Lung (tissue), 12 donors: ENCODE results near the gene SDK1. TPM values are rescaled to one million over a fixed set of nuclear protein-coding genes. Genes with fewer than 3 reads are reported as not detected.

Experiments
- ATAC-seq: fragments of 200-7000 bp; cut with Tn5 transposase; one replicate; pipeline ENCODE4 v1.9.1; 2020; ENCODE audit warnings: moderate number of reproducible peaks; ENCODE audit not compliant: insufficient read depth, low FRiP score
- DNase-seq, 3 donors: peaks; one replicate each; pipeline ENCODE4 v3.0.0-alpha.2; 2013 to 2017
- H3K27ac ChIP-seq, 2 donors: one replicate each; pipeline ENCODE4 v1.5.1; 2013; ENCODE audit warnings: mild to moderate bottlenecking in 2 of 2, moderate library complexity in 2 of 2, control low read depth in 1 of 2, inconsistent platforms in 1 of 2, low read depth in 1 of 2, low read length in 1 of 2
- H3K27me3 ChIP-seq, 3 donors: one replicate each; pipeline ENCODE4 v1.5.1; 2013; ENCODE audit warnings: low read length in 2 of 3; ENCODE audit not compliant: control insufficient read depth in 3 of 3, insufficient read depth in 3 of 3
- H3K36me3 ChIP-seq, 4 donors: one replicate each; pipeline ENCODE4 v1.5.1; 2013; ENCODE audit warnings: low read length in 4 of 4, mild to moderate bottlenecking in 1 of 4, moderate library complexity in 1 of 4; ENCODE audit not compliant: control insufficient read depth in 4 of 4, insufficient read depth in 4 of 4
- H3K4me1 ChIP-seq, 5 donors: one replicate each; pipeline ENCODE4 v1.5.1; 2013; ENCODE audit warnings: low read length in 5 of 5, mild to moderate bottlenecking in 2 of 5, moderate library complexity in 1 of 5; ENCODE audit not compliant: control insufficient read depth in 5 of 5, insufficient read depth in 5 of 5
- H3K4me3 ChIP-seq: one replicate; pipeline ENCODE4 v1.5.1; 2013; ENCODE audit warnings: mild to moderate bottlenecking, control low read depth, moderate library complexity
- H3K9ac ChIP-seq, 2 donors: one replicate each; pipeline ENCODE4 v1.5.1; 2013; ENCODE audit warnings: low read length in 2 of 2, control low read depth in 1 of 2; ENCODE audit not compliant: insufficient read depth in 1 of 2
- H3K9me3 ChIP-seq, 4 donors: one replicate each; pipeline ENCODE4 v1.5.1; 2013; ENCODE audit warnings: low read length in 3 of 4, mild to moderate bottlenecking in 1 of 4, moderate library complexity in 1 of 4; ENCODE audit not compliant: control insufficient read depth in 4 of 4, insufficient read depth in 3 of 4
- WGBS, 2 donors: extraction: QIAGEN DNeasy Blood & Tissue Kit; methylation state at CpG; one replicate each; pipeline ENCODE4 v1.1.7; 2013; 5-methylcytosine and 5-hydroxymethylcytosine counted together
- polyA plus RNA-seq, 2 donors: library from polyadenylated mRNA; stranded (reverse); fragments of 200-250 nt; gene quantifications; one replicate each; pipeline ENCODE4 v1.2.1, GENCODE V29; 2013
- total RNA-seq, 2 donors: library from RNA; depleted of rRNA in 1 of 2; stranded (reverse); fragments of >200 nt in 1 of 2; gene quantifications; one replicate each; pipeline ENCODE4 v1.2.1, GENCODE V29; 2014 to 2021
- TF ChIP-seq, protein P1 (sequence below): IDR thresholded peaks from 2 replicates; pipeline ENCODE4 v1.5.1; 2012; ENCODE audit warnings: mild to moderate bottlenecking; ENCODE audit errors: control extremely low read depth, extremely low read depth
- donor health status: control.
- donor health status: control.
- donor health status: Bipolar disorder and iron deficiency.
- donor health status: healthy.
- donor health status: DM: yes; HTN: yes; CAD: no.

Gene SDK1
- total and polyA plus RNA-seq, 4 donors = 3.7 to 30.1 (median 12.7) TPM

DNA sequence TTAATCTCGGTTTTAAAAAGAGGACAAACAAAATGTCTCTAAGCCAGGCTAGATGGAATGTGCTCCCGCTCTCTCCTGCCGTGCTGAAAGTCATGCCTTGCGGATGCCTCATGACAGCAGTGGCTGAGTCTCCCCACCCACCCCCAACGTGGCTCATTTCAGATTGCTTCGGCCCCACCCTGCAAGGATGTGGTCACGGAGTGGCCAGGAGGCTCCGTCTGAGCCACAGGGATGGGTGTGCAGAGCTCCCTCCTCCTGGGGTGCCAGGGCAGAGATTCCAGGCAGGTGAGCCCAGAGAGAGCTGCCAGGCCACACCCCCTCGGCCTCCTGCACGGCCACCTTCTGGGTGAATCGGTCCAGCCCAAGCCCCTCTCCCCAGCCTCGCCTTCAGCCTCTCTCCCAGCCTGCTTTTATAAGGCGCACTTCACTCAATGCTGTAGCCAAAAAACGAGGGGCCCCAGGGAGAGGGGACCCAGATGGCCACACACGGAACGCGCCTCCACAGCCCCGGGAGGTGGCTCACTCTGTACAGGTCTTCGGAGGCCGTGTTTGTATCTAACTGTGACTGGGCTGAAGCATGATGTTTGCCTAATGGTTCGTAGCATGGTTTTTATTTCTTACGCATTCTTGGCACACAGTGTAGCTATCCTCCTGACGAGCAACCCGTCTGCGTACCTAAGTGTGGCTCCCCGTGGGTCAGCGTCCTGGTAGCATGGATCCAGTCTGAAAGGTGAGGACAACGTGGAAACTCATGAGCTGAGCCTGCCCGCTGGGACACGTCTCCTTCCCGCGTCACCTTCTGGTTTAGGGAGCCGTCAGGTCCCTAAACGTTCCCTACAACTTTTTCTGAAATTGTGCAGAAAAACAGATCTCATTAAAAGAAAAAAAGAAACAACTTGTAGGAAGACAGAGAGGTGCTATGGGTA lies 967.3 kb downstream of the SDK1 start:
- no peak for DNase-seq
- peaks cover 0 to 12% (median 5%) of the 10 kb centered on the region in 5 donors for H3K4me1 ChIP-seq
- no peak for ATAC-seq
- no peaks in the 10 kb centered on the region for H3K27me3 ChIP-seq
- H3K9me3 ChIP-seq = peaks cover 0 to 10% (median 0%) of the 10 kb centered on the region in 4 donors
- TF ChIP-seq, protein P1, sequence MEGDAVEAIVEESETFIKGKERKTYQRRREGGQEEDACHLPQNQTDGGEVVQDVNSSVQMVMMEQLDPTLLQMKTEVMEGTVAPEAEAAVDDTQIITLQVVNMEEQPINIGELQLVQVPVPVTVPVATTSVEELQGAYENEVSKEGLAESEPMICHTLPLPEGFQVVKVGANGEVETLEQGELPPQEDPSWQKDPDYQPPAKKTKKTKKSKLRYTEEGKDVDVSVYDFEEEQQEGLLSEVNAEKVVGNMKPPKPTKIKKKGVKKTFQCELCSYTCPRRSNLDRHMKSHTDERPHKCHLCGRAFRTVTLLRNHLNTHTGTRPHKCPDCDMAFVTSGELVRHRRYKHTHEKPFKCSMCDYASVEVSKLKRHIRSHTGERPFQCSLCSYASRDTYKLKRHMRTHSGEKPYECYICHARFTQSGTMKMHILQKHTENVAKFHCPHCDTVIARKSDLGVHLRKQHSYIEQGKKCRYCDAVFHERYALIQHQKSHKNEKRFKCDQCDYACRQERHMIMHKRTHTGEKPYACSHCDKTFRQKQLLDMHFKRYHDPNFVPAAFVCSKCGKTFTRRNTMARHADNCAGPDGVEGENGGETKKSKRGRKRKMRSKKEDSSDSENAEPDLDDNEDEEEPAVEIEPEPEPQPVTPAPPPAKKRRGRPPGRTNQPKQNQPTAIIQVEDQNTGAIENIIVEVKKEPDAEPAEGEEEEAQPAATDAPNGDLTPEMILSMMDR = no peak
- 80 to 84% methylated on average over 33 to 34 of the region's 34 CpGs for WGBS, 2 donors
- no peak overlapping the region for H3K9ac ChIP-seq
- no peaks in the 10 kb centered on the region for H3K36me3 ChIP-seq
- H3K4me3 ChIP-seq = no peak overlapping the region
- no peak overlapping the region for H3K27ac ChIP-seq

DNA sequence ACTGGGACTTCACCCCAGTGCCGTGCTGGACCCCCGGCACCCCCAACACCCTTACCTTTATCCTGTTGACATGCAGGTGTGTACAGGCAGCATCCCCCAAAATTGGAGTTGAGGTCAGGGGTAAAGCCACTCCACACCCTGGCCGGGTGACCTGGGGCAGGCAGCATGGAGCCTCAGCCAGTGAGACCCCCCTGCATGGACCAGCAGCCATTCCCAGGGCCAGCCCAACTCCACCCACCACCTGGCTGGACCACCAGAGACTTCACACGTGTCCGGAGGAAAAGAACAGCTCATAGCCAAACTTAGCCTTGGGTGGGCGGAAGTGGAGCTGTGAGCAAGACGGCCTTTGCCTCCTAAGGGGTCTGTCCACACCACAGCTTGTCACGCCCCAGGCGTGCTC lies 968.0 kb downstream of the SDK1 start:
- Histone ChIP-seq H3K27me3 (no peaks in the 10 kb centered on the region), H3K9me3 (peaks cover 0 to 11% (median 0%) of the 10 kb centered on the region in 4 donors), H3K4me3 (no peak overlapping the region), H3K4me1 (peaks cover 0 to 12% (median 5%) of the 10 kb centered on the region in 5 donors), H3K36me3 (no peaks in the 10 kb centered on the region), H3K9ac (no peak overlapping the region), H3K27ac (no peak overlapping the region)
- TF ChIP-seq, protein P1 = no peak
- DNase-seq = no peak
- WGBS, 2 donors = 88 to 92% methylated on average over 9 of the region's 9 CpGs
- ATAC-seq = no peak

DNA sequence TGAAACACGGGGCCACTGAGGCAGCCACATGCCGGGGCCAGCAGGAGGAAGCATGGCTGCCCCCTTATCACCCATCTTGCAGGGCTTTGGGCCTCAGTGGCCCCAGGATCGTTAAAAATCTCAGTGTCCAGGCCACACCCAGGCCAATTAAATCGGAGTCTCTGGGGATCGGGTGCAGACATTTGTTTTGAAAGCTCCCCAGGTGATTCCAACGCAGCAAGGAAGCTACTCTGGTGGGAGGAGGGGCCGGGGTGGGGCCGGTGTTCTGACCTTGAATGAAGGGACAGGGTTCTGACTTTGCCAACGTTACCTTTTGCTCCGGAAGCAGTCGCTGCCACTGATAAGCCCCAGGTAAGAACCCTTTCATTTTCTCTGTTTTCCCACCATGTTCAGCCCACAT lies 968.7 kb downstream of the SDK1 start:
- peaks cover 0 to 15% (median 2%) of the 10 kb centered on the region in 4 donors for H3K9me3 ChIP-seq
- ATAC-seq = no peak
- 83 to 86% methylated on average over 11 of the region's 11 CpGs for WGBS, 2 donors

More for the DNA sequence above, 968.7 kb downstream of the SDK1 start:
- peaks cover 0 to 12% (median 5%) of the 10 kb centered on the region in 5 donors for H3K4me1 ChIP-seq
- H3K27me3 ChIP-seq = no peaks in the 10 kb centered on the region
- H3K27ac ChIP-seq = no peak overlapping the region
- H3K36me3 ChIP-seq = no peaks in the 10 kb centered on the region
- no peak overlapping the region for H3K4me3 ChIP-seq
- H3K9ac ChIP-seq = no peak overlapping the region
- TF ChIP-seq, protein P1 = no peak
- no peak for DNase-seq
